ENCODE data around the gene SP3.

SP3 gene

DNA sequence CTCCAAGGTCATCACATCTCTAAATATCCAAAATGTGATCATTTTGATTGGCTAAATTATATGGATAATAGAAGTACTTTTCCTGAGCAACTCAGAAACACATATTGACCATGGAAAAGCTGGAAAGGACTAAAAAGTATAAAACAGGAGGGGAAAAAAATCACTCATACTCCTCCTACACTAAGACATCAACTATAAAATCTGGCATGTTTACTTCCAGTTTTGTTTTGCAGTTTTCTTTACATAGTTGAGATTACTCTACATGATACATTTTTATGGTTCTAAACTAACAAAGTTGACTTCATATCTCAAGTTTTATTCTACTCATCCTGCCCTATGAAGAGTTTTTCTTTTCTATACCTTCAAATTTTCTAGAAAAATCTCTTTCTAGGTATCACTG lies 46.0 kb upstream of the SP3 start:
- no peaks in the 10 kb centered on the region for H3K27me3 ChIP-seq (ENCODE audit: insufficient read depth, insufficient read length)
- DNase-seq (ENCODE audit: low read depth, low spot score) = no peak
- H3K4me3 ChIP-seq (ENCODE audit: insufficient read length, low read depth) = no peak overlapping the region
- no peaks in the 10 kb centered on the region for H3K9me3 ChIP-seq (ENCODE audit: insufficient read depth, low read length)
- TF ChIP-seq SUZ12 (IDR thresholded peaks at IDR 0.05; ENCODE audit: extremely low read depth, insufficient read depth, insufficient read length) (no peak), ZNF274 (IDR thresholded peaks at IDR 0.05; ENCODE audit: low read depth, low read length) (no peak), YY1 (IDR thresholded peaks at IDR 0.05; ENCODE audit: insufficient read depth, insufficient read length) (no peak)
- no peaks in the 10 kb centered on the region for H3K36me3 ChIP-seq (ENCODE audit: insufficient read depth, insufficient read length, low read length)
- H3K4me1 ChIP-seq (ENCODE audit: insufficient read depth, insufficient read length) = peaks cover 3% of the 10 kb centered on the region
- no peak overlapping the region for H3K9ac ChIP-seq (ENCODE audit: insufficient read length, low read depth)

DNA sequence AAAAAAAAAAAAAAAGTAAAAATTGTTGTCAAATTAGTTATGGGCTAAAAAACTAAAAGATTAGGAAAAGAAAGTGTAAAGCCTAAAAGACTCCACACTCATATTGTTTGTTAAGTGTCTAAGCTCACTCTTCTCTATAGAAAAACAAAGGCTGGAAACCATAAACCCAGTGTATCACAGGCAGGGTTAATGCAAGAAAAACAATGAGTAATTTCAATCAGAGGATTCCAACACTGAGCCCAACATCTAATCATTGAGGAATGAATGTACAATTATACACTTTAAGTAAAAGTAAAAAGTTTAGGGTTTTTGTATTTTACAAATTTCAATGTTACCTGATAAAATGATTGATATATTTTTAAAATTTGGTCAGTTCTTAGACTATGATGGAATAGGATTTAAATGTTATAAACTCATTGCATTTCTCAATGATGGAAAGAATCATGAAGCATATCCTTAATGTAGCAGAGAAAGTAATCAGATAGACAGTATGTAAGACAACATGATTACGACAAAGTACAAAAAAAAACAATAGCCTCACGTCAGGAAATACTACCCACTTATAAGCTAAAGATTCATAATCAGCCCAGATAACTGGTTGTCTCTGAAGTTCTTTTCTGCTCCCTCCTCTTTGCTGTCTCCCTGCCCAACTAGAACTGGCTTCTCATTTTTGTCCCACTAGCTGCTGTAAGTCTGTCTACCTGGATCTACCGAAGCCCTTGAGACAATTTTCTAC lies 44.5 kb upstream of the SP3 start:
- no peak for DNase-seq (ENCODE audit: low read depth, low spot score)
- H3K27me3 ChIP-seq (ENCODE audit: insufficient read depth, insufficient read length) = no peaks in the 10 kb centered on the region

DNA sequence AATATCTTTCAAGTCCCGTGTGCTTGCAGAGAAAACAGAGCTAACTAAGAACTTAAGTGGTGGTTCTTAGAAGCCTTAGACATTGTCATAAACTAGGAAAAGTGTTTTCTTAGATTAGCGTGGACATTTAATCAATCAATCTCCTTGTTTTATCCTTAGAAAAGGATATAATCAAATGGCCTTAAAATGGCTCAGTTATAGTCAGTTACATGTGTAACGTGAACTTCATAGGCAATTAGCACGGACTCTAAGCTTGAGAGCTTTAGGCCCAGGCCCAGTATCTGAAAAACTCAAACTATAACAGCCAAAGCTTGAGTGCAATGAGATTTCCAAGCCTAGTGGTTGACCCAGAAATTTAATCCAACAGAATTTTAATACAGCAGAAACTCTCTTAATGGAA lies 43.5 kb upstream of the SP3 start:
- no peak overlapping the region for H3K9ac ChIP-seq (ENCODE audit: insufficient read length, low read depth)
- no peaks in the 10 kb centered on the region for H3K4me1 ChIP-seq (ENCODE audit: insufficient read depth, insufficient read length)
- H3K9me3 ChIP-seq (ENCODE audit: insufficient read depth, low read length) = no peaks in the 10 kb centered on the region
- no peaks in the 10 kb centered on the region for H3K36me3 ChIP-seq (ENCODE audit: insufficient read depth, insufficient read length, low read length)
- no peaks in the 10 kb centered on the region for H3K27me3 ChIP-seq (ENCODE audit: insufficient read depth, insufficient read length)
- no peak for TF ChIP-seq ZNF274 (IDR thresholded peaks at IDR 0.05; ENCODE audit: low read depth, low read length)
- no peak for TF ChIP-seq SUZ12 (IDR thresholded peaks at IDR 0.05; ENCODE audit: extremely low read depth, insufficient read depth, insufficient read length)
- no peak for TF ChIP-seq YY1 (IDR thresholded peaks at IDR 0.05; ENCODE audit: insufficient read depth, insufficient read length)
- no peak for DNase-seq (ENCODE audit: low read depth, low spot score)
- no peak overlapping the region for H3K4me3 ChIP-seq (ENCODE audit: insufficient read length, low read depth)

More for the DNA sequence above, 44.5 kb upstream of the SP3 start:
- H3K36me3 ChIP-seq (ENCODE audit: insufficient read depth, insufficient read length, low read length) = no peaks in the 10 kb centered on the region
- no peak for TF ChIP-seq YY1 (IDR thresholded peaks at IDR 0.05; ENCODE audit: insufficient read depth, insufficient read length)
- TF ChIP-seq ZNF274 (IDR thresholded peaks at IDR 0.05; ENCODE audit: low read depth, low read length) = no peak
- no peak for TF ChIP-seq SUZ12 (IDR thresholded peaks at IDR 0.05; ENCODE audit: extremely low read depth, insufficient read depth, insufficient read length)
- H3K4me1 ChIP-seq (ENCODE audit: insufficient read depth, insufficient read length) = peaks cover 1% of the 10 kb centered on the region
- no peaks in the 10 kb centered on the region for H3K9me3 ChIP-seq (ENCODE audit: insufficient read depth, low read length)
- H3K4me3 ChIP-seq (ENCODE audit: insufficient read length, low read depth) = no peak overlapping the region
- no peak overlapping the region for H3K9ac ChIP-seq (ENCODE audit: insufficient read length, low read depth)

DNA sequence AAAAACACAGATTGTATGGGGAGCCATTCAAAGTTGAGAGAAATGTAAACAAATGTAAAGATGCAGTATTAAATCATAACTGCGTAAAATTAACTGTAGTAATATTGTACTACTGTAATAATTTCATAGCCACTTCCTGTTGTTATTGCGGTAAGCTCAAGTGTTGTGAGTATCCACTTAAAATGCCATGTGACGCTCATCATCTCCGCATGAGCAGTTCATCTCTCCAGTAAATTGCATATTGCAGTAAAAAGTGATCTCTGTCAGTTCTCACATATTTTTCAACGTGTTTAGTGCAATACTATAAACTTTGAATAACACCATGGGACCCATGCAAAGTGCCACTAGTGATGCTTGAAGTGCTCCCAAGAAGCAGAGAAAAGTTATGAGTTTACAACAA lies 41.8 kb upstream of the SP3 start:
- Histone ChIP-seq H3K4me1 (ENCODE audit: insufficient read depth, insufficient read length) (no peaks in the 10 kb centered on the region), H3K36me3 (ENCODE audit: insufficient read depth, insufficient read length, low read length) (no peaks in the 10 kb centered on the region), H3K9ac (ENCODE audit: insufficient read length, low read depth) (no peak overlapping the region), H3K9me3 (ENCODE audit: insufficient read depth, low read length) (no peaks in the 10 kb centered on the region), H3K27me3 (ENCODE audit: insufficient read depth, insufficient read length) (no peaks in the 10 kb centered on the region), H3K4me3 (ENCODE audit: insufficient read length, low read depth) (no peak overlapping the region)
- no peak for DNase-seq (ENCODE audit: low read depth, low spot score)
- TF ChIP-seq YY1 (IDR thresholded peaks at IDR 0.05; ENCODE audit: insufficient read depth, insufficient read length) (no peak), ZNF274 (IDR thresholded peaks at IDR 0.05; ENCODE audit: low read depth, low read length) (no peak), SUZ12 (IDR thresholded peaks at IDR 0.05; ENCODE audit: extremely low read depth, insufficient read depth, insufficient read length) (no peak)

DNA sequence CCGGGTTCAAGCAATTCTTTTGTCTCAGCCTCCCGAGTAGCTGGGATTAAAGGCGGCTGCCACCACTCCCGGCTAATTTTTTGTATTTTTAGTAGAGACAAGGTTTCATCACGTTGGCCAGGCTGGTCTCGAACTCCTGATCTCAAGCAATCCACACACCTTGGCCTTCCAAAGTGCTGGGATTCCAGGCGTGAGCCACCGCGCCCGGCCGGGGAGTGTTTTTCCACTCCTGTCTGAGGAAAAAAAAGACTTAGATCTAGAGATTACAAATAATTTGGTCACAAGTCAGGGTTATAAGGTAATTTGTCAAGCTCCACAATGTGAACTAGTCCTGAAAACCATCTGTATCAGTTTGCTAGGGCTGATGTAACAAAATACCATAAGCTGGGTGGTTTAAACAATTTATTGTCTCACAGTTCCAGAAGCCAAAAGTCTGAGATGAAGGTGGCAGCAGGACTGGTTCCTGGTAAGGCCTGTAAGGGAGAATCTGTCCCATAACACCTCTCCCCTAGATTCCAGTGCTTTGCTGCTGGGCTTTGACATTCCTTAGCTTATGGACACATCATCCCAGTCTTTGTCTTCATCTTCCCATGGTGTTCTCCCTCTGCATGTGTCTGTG lies 40.7 kb upstream of the SP3 start:
- H3K27me3 ChIP-seq (ENCODE audit: insufficient read depth, insufficient read length) = no peaks in the 10 kb centered on the region
- H3K4me1 ChIP-seq (ENCODE audit: insufficient read depth, insufficient read length) = no peaks in the 10 kb centered on the region
- H3K9ac ChIP-seq (ENCODE audit: insufficient read length, low read depth) = no peak overlapping the region
- no peak for DNase-seq (ENCODE audit: low read depth, low spot score)
- H3K36me3 ChIP-seq (ENCODE audit: insufficient read depth, insufficient read length, low read length) = no peaks in the 10 kb centered on the region
- no peaks in the 10 kb centered on the region for H3K9me3 ChIP-seq (ENCODE audit: insufficient read depth, low read length)
- no peak for TF ChIP-seq YY1 (IDR thresholded peaks at IDR 0.05; ENCODE audit: insufficient read depth, insufficient read length)
- TF ChIP-seq SUZ12 (IDR thresholded peaks at IDR 0.05; ENCODE audit: extremely low read depth, insufficient read depth, insufficient read length) = no peak
- TF ChIP-seq ZNF274 (IDR thresholded peaks at IDR 0.05; ENCODE audit: low read depth, low read length) = no peak
- no peak overlapping the region for H3K4me3 ChIP-seq (ENCODE audit: insufficient read length, low read depth)

DNA sequence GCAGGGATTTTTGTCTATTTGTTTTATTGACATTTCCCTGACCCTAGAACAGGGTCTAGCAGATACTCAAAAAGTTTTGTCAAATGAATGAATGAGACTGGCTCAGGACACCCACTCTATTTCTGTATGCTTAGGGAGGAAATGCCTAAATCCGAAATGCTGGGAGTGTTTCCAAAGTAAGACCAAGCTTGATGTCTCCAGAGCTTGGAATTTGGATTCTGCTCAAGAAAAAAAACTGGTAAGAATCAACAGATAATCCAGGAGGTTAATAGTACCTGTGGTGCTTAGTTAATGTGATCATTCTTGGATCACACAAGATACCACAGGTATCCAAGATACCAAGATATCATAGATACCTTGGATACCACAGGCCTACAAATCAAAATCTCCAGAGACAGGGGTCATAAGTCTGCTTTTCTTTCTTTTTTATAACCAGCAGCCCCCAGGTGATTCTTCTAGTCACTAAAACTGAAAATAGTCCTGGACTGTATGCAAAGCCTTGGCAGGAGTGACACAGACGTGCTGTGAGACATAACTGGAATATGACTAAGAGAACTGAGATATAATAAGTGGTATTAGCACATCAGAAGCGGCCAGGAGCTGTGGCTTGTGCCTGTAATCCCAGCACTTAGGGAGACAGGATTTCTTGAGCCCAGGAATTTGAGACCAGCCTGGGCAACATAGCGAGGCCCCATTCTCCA lies 39.9 kb upstream of the SP3 start:
- no peak for DNase-seq (ENCODE audit: low read depth, low spot score)
- TF ChIP-seq ZNF274 (IDR thresholded peaks at IDR 0.05; ENCODE audit: low read depth, low read length) (no peak), YY1 (IDR thresholded peaks at IDR 0.05; ENCODE audit: insufficient read depth, insufficient read length) (no peak), SUZ12 (IDR thresholded peaks at IDR 0.05; ENCODE audit: extremely low read depth, insufficient read depth, insufficient read length) (no peak)
- Histone ChIP-seq H3K9ac (ENCODE audit: insufficient read length, low read depth) (no peak overlapping the region), H3K36me3 (ENCODE audit: insufficient read depth, insufficient read length, low read length) (no peaks in the 10 kb centered on the region), H3K9me3 (ENCODE audit: insufficient read depth, low read length) (no peaks in the 10 kb centered on the region), H3K4me1 (ENCODE audit: insufficient read depth, insufficient read length) (no peaks in the 10 kb centered on the region), H3K4me3 (ENCODE audit: insufficient read length, low read depth) (no peak overlapping the region), H3K27me3 (ENCODE audit: insufficient read depth, insufficient read length) (no peaks in the 10 kb centered on the region)
